ENCODE measurements around the gene MS4A8.

GRCh38 chr11:60741421-60741820 lies 42.0 kb downstream of the MS4A8 start:
- TF ChIP-seq EZH2phosphoT487 (IDR thresholded peaks at IDR 0.05; ENCODE audit: insufficient read depth, low read depth) (no peak), EZH2 (IDR thresholded peaks at IDR 0.05; ENCODE audit: insufficient read depth, poor library complexity, severe bottlenecking) (no peak)
